Lung (tissue), 4 donors: Measurements from ENCODE around the gene ASPM. TPM values are rescaled to one million over a fixed set of nuclear protein-coding genes. Genes with fewer than 3 reads are reported as not detected.

ENCODE experiments used
- polyA plus RNA-seq, 2 donors: library from polyadenylated mRNA; stranded (reverse); fragments of 200-250 nt; gene quantifications; one replicate each; pipeline ENCODE4 v1.2.1, GENCODE V29; 2013
- total RNA-seq, 2 donors: library from RNA; depleted of rRNA in 1 of 2; stranded (reverse); fragments of >200 nt in 1 of 2; gene quantifications; one replicate each; pipeline ENCODE4 v1.2.1, GENCODE V29; 2014 to 2021
- donor health status: Bipolar disorder and iron deficiency.
- donor health status: healthy.
- donor health status: DM: yes; HTN: yes; CAD: no.

The ASPM gene
- total and polyA plus RNA-seq, 4 donors = 0.47 to 7.3 (median 0.55) TPM

Other genes with a start within 250 kb of the ASPM start
- under 1 TPM in 1 of 2 donors, not detected in 1; 0.28 TPM for gene CFHR2, start 202.9 kb downstream of the ASPM start, total RNA-seq
- gene CFHR2, start 202.9 kb downstream of the ASPM start, polyA plus RNA-seq = not detected
- gene CFHR5, start 169.1 kb downstream of the ASPM start, total RNA-seq = not detected
- gene CFHR5, start 169.1 kb downstream of the ASPM start, polyA plus RNA-seq = not detected
- gene F13B, start 79.4 kb downstream of the ASPM start, total RNA-seq = not detected
- not detected for gene F13B, start 79.4 kb downstream of the ASPM start, polyA plus RNA-seq
- gene ZBTB41, start 54.6 kb upstream of the ASPM start, total RNA-seq = 10 to 100 TPM in 1 of 2 donors, 1 to 10 TPM in 1; 9.4 to 26.6 TPM
- gene ZBTB41, start 54.6 kb upstream of the ASPM start, polyA plus RNA-seq = 1 to 10 TPM; 2.1 to 2.5 TPM
- gene CRB1, start 121.6 kb upstream of the ASPM start, total RNA-seq = under 1 TPM; 0.48 to 0.55 TPM
- gene CRB1, start 121.6 kb upstream of the ASPM start, polyA plus RNA-seq = under 1 TPM; 0.03 to 0.12 TPM